Measurements from ENCODE around the gene KCNQ1. TPM values are rescaled to one million over a fixed set of nuclear protein-coding genes. Genes with fewer than 3 reads are reported as not detected.

The KCNQ1 gene
- total RNA-seq, 1 experiment from 2014 or later: 10.7 TPM

DNA sequence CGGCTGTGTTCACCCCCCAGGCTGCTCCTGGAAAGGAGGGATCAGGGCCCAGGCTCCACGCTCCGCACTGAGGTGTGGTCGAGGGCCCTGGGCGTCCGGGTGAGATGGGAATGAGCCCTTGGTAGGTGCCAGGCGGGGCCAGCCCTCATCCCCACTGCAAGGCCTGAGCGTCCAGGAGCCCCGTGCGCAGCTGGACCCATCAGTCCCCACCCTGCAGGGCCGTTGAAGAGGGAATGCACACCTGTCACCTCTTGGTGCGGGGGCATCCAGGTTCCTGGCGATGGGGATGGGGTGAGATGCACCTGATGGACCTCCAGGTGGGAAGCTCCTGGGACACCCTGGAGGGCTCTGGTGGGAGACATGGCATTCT lies 72.2 kb downstream of the KCNQ1 start (continued):
- TF ChIP-seq, protein P1, sequence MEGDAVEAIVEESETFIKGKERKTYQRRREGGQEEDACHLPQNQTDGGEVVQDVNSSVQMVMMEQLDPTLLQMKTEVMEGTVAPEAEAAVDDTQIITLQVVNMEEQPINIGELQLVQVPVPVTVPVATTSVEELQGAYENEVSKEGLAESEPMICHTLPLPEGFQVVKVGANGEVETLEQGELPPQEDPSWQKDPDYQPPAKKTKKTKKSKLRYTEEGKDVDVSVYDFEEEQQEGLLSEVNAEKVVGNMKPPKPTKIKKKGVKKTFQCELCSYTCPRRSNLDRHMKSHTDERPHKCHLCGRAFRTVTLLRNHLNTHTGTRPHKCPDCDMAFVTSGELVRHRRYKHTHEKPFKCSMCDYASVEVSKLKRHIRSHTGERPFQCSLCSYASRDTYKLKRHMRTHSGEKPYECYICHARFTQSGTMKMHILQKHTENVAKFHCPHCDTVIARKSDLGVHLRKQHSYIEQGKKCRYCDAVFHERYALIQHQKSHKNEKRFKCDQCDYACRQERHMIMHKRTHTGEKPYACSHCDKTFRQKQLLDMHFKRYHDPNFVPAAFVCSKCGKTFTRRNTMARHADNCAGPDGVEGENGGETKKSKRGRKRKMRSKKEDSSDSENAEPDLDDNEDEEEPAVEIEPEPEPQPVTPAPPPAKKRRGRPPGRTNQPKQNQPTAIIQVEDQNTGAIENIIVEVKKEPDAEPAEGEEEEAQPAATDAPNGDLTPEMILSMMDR (IDR thresholded peaks at IDR 0.05 in 2 of 3, conservative IDR thresholded peaks at IDR 0.05 in 1 of 3; ENCODE audit: borderline replicate concordance in 1 of 3, insufficient read depth in 1 of 3, low read depth in 2 of 3, low read length in 2 of 3): no peak
- TF ChIP-seq ATF3 (IDR thresholded peaks at IDR 0.05): no peak

DNA sequence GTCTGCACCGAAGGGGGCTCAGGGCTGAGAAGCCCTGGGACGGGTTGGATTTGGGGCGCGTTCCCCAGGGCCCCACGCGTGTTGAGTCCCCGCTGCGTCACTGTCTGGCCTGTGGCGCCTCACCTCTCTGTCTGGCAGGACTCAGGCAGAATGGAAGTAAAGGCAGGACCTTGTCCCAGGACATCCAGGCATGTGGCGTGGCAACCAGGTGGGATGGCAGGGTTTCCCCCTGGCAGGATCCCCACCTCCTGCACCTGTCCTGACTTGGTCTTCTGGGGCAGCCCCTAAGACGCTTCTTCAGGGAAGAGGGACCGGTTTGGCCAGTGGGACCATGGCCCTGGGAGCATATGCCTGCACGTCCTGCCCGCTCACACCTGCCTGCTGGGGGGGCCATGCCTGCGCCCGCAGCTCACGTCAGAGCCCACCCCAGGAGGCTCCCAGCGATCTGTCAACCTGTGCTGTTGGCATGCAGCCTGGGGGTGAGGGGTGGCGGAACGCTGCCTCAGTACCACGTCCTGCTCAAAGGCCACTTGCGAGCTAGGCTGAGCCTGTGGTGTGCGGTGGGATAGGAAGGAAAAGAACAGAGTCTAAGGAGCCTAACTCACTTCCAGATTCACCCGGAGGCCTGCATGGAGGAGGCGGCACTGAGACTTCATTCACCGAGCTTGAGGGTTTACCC lies 72.7 kb downstream of the KCNQ1 start:
- Histone ChIP-seq H3K27me3 (ENCODE audit: insufficient read depth, low read length) (no peaks in the 10 kb centered on the region), H3K9me2 (ENCODE audit: insufficient read depth) (no peaks in the 10 kb centered on the region), H4K20me1 (ENCODE audit: insufficient read depth) (no peaks in the 10 kb centered on the region), H3K79me2 (ENCODE audit: insufficient read depth, low read length) (no peaks in the 10 kb centered on the region), H3K9ac (ENCODE audit: low read length) (no peak overlapping the region), H3K4me3 (replicated peaks in 1 of 2; ENCODE audit: low read depth in 1 of 2, low read length in 2 of 2) (no peak overlapping the region), H2AFZ (ENCODE audit: low read depth, low read length, poor library complexity, severe bottlenecking) (no peak overlapping the region), H3K4me2 (ENCODE audit: low read length) (no peak overlapping the region), H3K4me1 (ENCODE audit: control insufficient read depth in 1 of 2, insufficient read depth in 2 of 2, low read length in 2 of 2) (no peaks in the 10 kb centered on the region), H3K27ac (ENCODE audit: low read depth, low read length) (no peak overlapping the region), H3K9me3 (ENCODE audit: control insufficient read depth in 1 of 2, insufficient read depth in 1 of 2, low read depth in 1 of 2, low read length in 2 of 2) (no peaks in the 10 kb centered on the region), H3K36me3 (ENCODE audit: control insufficient read depth in 1 of 2, insufficient read depth in 2 of 2, low read length in 2 of 2) (no peaks in the 10 kb centered on the region)
- no peak for ATAC-seq
- CTCF ChIA-PET: no interaction called here
- intact Hi-C loops (cut with micrococcal nuclease): no loop called here
- no peak for DNase-seq (ENCODE audit: low read depth, low spot score)
- TF ChIP-seq RAD21 (IDR thresholded peaks at IDR 0.05; ENCODE audit: low read depth): no peak
- TF ChIP-seq EZH2phosphoT487 (IDR thresholded peaks at IDR 0.05; ENCODE audit: borderline replicate concordance): no peak
- TF ChIP-seq, protein P1 (IDR thresholded peaks at IDR 0.05 in 2 of 3, conservative IDR thresholded peaks at IDR 0.05 in 1 of 3; ENCODE audit: borderline replicate concordance in 1 of 3, insufficient read depth in 1 of 3, low read depth in 2 of 3, low read length in 2 of 3): no peak
- RAD21 ChIA-PET (ENCODE audit: low non-redundant PET in 1 of 2, low total read pairs in 2 of 2, uncharacterized antibody in 2 of 2, unreplicated experiment in 2 of 2): no interaction called here
- POLR2A ChIA-PET: no interaction called here
- BruUV-seq (replicated peaks): no TSS peak
